ENCODE data around the gene PFKM.

GRCh38 chr12:48119834-48120195, 651 bp downstream of the PFKM start:
- TF ChIP-seq EZH2phosphoT487 (IDR thresholded peaks at IDR 0.05; ENCODE audit: insufficient read depth, low read depth) (no peak), EZH2 (IDR thresholded peaks at IDR 0.05; ENCODE audit: insufficient read depth, poor library complexity, severe bottlenecking) (no peak)
